Activated CD8-positive, alpha-beta memory T cell treated with anti-CD3 and anti-CD28 coated beads, Interleukin-2, amount 10 ng/mL, durations not matched to agents 7 days and 5 days (primary cell): ENCODE data around the gene PIH1D2. TPM values are rescaled to one million over a fixed set of nuclear protein-coding genes. Genes with fewer than 3 reads are reported as not detected.

Experiments
- ATAC-seq: fragments of 150-1000 bp; cut with Tn5 transposase; one replicate; pipeline ENCODE4 v1.10.0; 2021; ENCODE audit warnings: moderate library complexity
- CTCF ChIA-PET: fragments of 350-600 bp; sonication (Branson Sonifier 250); formaldehyde crosslinking; loops from one replicate; lab custom pipeline; 2021; ENCODE audit warnings: antibody characterized with exemption; lab: Charles Lee
- DNase-seq: peaks from one replicate; pipeline ENCODE4 v3.0.0-alpha.2; 2020
- H3K27ac Mint-ChIP-seq: one replicate; pipeline ENCODE4 v1.8.0; 2021; ENCODE audit warnings: mild to moderate bottlenecking, mixed read lengths
- H3K27me3 Mint-ChIP-seq: one replicate; pipeline ENCODE4 v1.8.0; 2021; ENCODE audit warnings: mixed read lengths
- H3K36me3 Mint-ChIP-seq: one replicate; pipeline ENCODE4 v1.8.0; 2021; ENCODE audit warnings: mild to moderate bottlenecking, mixed read lengths
- H3K4me1 Mint-ChIP-seq: one replicate; pipeline ENCODE4 v1.8.0; 2021; ENCODE audit warnings: mixed read lengths
- H3K4me3 Mint-ChIP-seq: one replicate; pipeline ENCODE4 v1.8.0; 2021; ENCODE audit warnings: mild to moderate bottlenecking, moderate library complexity, mixed read lengths
- H3K9me3 Mint-ChIP-seq: one replicate; pipeline ENCODE4 v1.8.0; 2022; ENCODE audit warnings: low read depth, mixed read lengths
- total RNA-seq, 2 experiments: library from RNA; stranded (reverse); gene quantifications; one replicate each; pipeline ENCODE4 v1.2.3, GENCODE V29; 2021

PIH1D2 gene
- total RNA-seq, 2 experiments from 2014 or later = 0.49 TPM; not detected in 1

DNA sequence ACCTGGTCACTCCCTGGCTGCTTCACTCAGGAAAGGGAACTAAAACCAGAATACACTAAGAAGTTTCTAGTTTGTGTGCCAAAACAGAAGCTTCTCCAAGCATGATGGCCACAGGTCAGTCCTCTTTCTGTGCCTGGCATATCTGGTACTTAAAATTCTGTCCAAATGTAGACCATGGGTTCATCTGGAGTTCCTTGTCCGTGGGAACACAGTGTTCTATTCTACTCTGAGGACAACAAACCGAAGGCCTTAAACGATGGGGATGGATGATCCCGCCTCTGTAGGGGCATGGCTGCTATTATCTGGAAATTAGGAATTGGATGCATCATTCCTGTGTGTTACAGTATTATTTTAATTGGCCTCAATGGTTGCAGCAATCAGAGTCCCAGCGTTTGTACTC is 54.8 kb downstream of the PIH1D2 start:
- peaks cover 8% of the 10 kb centered on the region for H3K4me1 Mint-ChIP-seq
- H3K27ac Mint-ChIP-seq = no peak overlapping the region
- CTCF ChIA-PET = interaction anchor here (1.0 kb wide), 1 partner anchor 37 kb away, joined by 3 read pairs; no protein-coding TSS in a partner anchor
- no peaks in the 10 kb centered on the region for H3K27me3 Mint-ChIP-seq
- no peak overlapping the region for H3K4me3 Mint-ChIP-seq
- no peaks in the 10 kb centered on the region for H3K9me3 Mint-ChIP-seq
- no peak for ATAC-seq
- peaks cover 14% of the 10 kb centered on the region for H3K36me3 Mint-ChIP-seq
- DNase-seq = no peak

Other genes with a start within 250 kb of the PIH1D2 start
- 10 to 100 TPM; 23.2 to 27.3 TPM for gene ALG9, start 202.4 kb downstream of the PIH1D2 start, total RNA-seq
- 1 to 10 TPM; 4.7 to 7.1 TPM for gene FDXACB1, start 194.9 kb downstream of the PIH1D2 start, total RNA-seq
- gene CFAP68, start 194.5 kb downstream of the PIH1D2 start, total RNA-seq = 10 to 100 TPM; 16.4 to 20.4 TPM
- gene CRYAB, start 162.2 kb downstream of the PIH1D2 start, total RNA-seq = not detected
- gene HSPB2, start 161.3 kb downstream of the PIH1D2 start, total RNA-seq = not detected
- not detected for gene C11orf52, start 155.1 kb downstream of the PIH1D2 start, total RNA-seq
- gene DIXDC1, start 136.7 kb downstream of the PIH1D2 start, total RNA-seq = 10 to 100 TPM in 1 of 2 experiments, 1 to 10 TPM in 1; 9.0 to 10.3 TPM
- gene DLAT, start 48.6 kb downstream of the PIH1D2 start, total RNA-seq = 10 to 100 TPM; 34.7 to 43.6 TPM
- 10 to 100 TPM; 20.6 to 22.5 TPM for gene NKAPD1, start 282 bp upstream of the PIH1D2 start, total RNA-seq
- 10 to 100 TPM; 44.2 to 59.8 TPM for gene TIMM8B, start 12.7 kb upstream of the PIH1D2 start, total RNA-seq
- gene SDHD, start 12.9 kb upstream of the PIH1D2 start, total RNA-seq = 10 to 100 TPM; 71.8 to 93.5 TPM
- gene IL18, start 90.1 kb upstream of the PIH1D2 start, total RNA-seq = under 1 TPM in 1 of 2 experiments, not detected in 1; 0.33 TPM
- gene TEX12, start 93.4 kb upstream of the PIH1D2 start, total RNA-seq = not detected
- gene BCO2, start 101.5 kb upstream of the PIH1D2 start, total RNA-seq = 1 to 10 TPM; 1.3 to 2.3 TPM
- 10 to 100 TPM; 18.0 to 18.9 TPM for gene PTS, start 152.4 kb upstream of the PIH1D2 start, total RNA-seq
- not detected for gene PLET1, start 186.8 kb upstream of the PIH1D2 start, total RNA-seq